Pulmonary artery endothelial cell (primary cell): ENCODE data around the gene ITPRIP. TPM values are rescaled to one million over a fixed set of nuclear protein-coding genes. Genes with fewer than 3 reads are reported as not detected.

Source experiments
- DNase-seq: peaks from one replicate; pipeline ENCODE4 v3.0.0-alpha.2; 2011; ENCODE audit warnings: low read depth, low spot score
- total RNA-seq: library from RNA; depleted of rRNA; stranded (reverse); fragments of >200 nt; gene quantifications from 2 replicates; pipeline ENCODE4 v1.2.3, GENCODE V29; 2014

The ITPRIP gene
- 16.6 and 22.8 TPM in 2 replicates for total RNA-seq

GRCh38 chr10:104337985-104338735 lies at the start of gene ITPRIP:
Gene ITPRIP (minus strand): TSS chr10:104338465. CDS start chr10:104316051, 22,414 bp downstream.
- DNase-seq: peak; percentile 66

- no peak for DNase-seq
Measured at GRCh38 chr10:104387130-104387888, 49.0 kb upstream of the ITPRIP start.

- no peak for DNase-seq
Measured at GRCh38 chr10:104380336-104380735, 42.1 kb upstream of the ITPRIP start.

- DNase-seq: no peak
Measured at GRCh38 chr10:104376784-104377300, 38.6 kb upstream of the ITPRIP start.

- DNase-seq: no peak
Measured at GRCh38 chr10:104374591-104374990, 36.3 kb upstream of the ITPRIP start.

- DNase-seq: no peak
Measured at GRCh38 chr10:104371753-104372152, 33.5 kb upstream of the ITPRIP start.

GRCh38 chr10:104368381-104368780 lies 30.1 kb upstream of the ITPRIP start:
- no peak for DNase-seq

GRCh38 chr10:104367904-104368303 lies 29.6 kb upstream of the ITPRIP start:
- no peak for DNase-seq

- no peak for DNase-seq
Measured at GRCh38 chr10:104359811-104360210, 21.5 kb upstream of the ITPRIP start.

GRCh38 chr10:104353325-104354048 lies 15.2 kb upstream of the ITPRIP start, which contains the start of gene CFAP58:
Gene CFAP58 (plus strand): TSS chr10:104353833. CDS start chr10:104353898, 65 bp downstream.
- DNase-seq: no peak

- DNase-seq: no peak
Measured at GRCh38 chr10:104351919-104352318, 13.7 kb upstream of the ITPRIP start.

GRCh38 chr10:104351061-104351702 lies 12.9 kb upstream of the ITPRIP start:
- no peak for DNase-seq

GRCh38 chr10:104350127-104350635 lies 11.9 kb upstream of the ITPRIP start:
- DNase-seq: no peak

- DNase-seq: no peak
Measured at GRCh38 chr10:104349623-104350126, 11.4 kb upstream of the ITPRIP start.

- no peak for DNase-seq
Measured at GRCh38 chr10:104348601-104349000, 10.3 kb upstream of the ITPRIP start.

- DNase-seq: no peak
Measured at GRCh38 chr10:104347295-104348045, 9.2 kb upstream of the ITPRIP start.

- DNase-seq: no peak
Measured at GRCh38 chr10:104345941-104346340, 7.7 kb upstream of the ITPRIP start.

- no peak for DNase-seq
Measured at GRCh38 chr10:104345515-104345914, 7.2 kb upstream of the ITPRIP start.

- no peak for DNase-seq
Measured at GRCh38 chr10:104344219-104344618, 6.0 kb upstream of the ITPRIP start.

- peak; percentile 69 for DNase-seq
Measured at GRCh38 chr10:104342941-104343411, 4.7 kb upstream of the ITPRIP start.
